HG03280 (cell line): Measurements from ENCODE around the gene FAM163B.

Source experiments
- ATAC-seq: cut with Tn5 transposase; IDR thresholded peaks from one replicate; pipeline ENCODE4 v1.9.1; 2021; ENCODE audit warnings: mild to moderate bottlenecking, moderate library complexity; ENCODE audit not compliant: unreplicated experiment

FAM163B gene

DNA sequence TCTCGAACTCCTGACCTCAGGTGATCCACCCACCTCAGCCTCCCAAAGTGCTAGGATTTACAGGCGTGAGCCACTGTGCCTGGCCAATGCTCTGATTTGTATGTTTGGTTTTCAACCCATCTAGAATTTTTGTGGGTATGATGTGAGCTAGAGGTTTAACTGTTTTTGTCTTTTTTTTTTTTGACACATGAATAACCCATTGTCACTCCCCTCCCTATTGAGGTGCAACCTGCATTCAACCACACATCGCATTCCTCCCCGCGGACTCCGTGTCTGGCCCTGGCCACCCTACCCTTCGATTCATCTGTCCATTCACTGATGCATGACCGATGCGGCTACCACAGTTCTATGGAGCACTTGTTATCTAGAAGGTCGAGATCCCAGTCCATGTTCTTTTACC is 9.5 kb upstream of the FAM163B start:
- ATAC-seq: no peak

DNA sequence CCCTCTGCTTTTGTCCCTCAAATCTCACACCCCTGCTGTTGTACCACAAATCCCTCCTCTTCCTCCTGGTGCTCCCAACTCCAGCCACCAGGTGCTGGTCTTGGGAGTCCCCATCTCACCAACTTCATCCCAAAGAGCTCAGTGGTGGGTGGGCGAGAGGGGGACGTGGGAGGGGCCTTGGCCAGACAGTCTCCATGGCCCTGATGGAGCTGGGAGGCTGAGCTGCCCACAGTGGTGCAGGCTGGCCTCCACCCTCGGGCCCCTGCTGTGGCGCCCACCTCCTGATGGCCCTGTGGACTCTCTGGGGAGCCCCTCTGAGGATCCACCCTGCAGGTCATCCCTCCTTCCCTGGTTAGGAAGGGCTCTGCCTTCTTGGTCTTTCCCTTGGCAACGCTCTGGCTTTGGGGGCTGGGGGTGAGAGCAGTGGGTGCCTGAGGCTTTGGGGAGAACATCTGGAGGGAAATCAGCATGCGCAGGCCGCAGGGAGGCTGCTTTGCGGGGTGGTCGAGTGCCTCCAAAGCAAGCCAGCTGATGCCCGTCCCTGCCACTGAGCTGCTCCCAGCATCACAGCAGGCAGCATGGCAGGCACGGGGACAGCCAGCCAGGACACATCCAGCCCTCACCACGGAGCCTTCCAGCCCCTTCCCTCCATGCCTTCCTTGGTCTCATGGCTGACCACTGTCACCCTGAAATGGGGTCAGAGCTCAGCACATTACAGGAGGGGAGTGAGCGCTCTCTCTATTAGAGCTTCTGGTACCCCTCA is 7.6 kb upstream of the FAM163B start:
- ATAC-seq: no peak

DNA sequence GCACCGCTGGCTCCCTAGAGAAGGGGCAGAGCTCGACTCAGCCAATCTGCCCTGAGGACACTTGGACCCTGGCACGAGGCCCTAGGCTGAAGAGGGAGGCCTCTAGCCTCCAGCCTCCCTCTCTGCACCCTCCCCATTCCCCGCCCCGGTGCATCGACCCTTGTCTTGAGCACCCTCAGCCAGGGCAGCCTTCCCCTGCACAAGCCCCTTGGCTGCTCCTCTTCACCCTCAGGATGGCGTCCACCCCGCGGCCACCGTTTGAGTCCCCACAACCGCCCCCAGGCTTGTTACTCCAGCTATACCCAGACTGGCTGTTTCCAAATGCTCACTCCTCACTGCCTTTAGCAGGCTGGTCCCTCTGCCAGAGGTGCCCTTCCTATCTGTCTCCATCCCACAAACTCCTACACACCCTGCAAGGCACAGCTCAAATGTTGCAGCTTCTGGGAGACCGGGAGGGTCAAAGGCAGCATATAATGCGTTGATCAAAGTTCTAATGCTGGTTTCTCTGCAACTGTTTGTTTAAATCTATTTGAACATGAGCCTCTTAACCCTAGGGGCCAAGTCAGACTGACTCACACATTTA is 6.5 kb upstream of the FAM163B start:
- no peak for ATAC-seq

DNA sequence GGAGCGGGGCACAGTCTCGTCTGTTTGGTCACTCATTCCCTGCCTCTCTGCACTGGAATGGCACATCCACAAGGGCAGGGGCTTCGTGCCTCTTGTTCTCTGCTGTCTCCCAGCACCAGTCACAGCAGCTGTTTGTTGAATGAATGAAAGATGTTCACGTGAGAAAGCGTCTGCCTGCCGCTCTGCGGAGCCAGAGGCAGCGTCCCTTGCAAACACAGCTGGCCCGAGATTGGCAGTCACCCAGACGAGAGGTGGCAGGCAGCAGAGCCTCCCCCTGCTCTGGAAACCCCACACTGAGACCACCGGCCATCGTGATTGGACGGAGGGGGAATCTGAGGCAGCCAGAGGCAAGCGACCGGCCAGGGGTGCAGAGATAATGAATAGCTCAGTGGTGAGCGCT is 6.0 kb upstream of the FAM163B start:
- ATAC-seq: no peak

DNA sequence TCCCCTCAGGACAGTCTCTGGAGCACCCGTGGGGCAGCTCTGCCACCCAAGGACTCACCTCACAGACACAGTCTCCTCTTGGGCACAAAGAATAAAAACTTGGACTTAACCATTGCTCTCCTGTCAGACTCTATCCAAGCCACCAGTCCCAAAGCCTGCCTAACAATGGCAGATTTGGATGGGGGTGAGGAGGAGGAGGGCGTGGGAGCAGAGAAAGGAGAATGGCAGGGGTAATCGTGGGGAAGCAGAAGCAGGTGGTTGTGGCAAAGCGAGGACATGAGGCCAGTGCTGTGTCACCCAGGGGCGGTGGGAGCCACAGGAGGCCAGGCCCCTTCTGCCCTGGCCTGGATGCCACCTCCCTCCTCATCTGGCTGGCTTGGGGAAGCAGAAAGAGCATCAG is 5.5 kb upstream of the FAM163B start:
- no peak for ATAC-seq

DNA sequence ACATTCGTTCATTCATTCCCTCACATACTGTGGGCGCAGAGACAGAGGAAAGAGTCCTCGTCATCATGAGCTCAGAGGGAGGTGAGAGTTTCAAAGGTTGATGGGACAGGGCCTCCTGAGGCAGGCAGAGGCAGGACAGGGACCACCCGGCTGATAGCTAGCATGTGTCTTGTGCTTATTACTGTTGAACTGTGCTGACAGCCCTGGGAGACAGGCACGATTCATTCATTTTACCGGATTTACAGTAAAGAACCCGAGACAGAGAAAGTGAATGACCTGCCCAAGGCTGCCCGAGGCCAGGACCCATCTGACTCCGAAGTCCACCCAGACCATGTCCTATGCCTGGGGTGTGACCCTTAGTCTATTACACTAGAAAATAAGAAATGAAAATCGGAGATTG is 4.9 kb upstream of the FAM163B start:
- no peak for ATAC-seq

DNA sequence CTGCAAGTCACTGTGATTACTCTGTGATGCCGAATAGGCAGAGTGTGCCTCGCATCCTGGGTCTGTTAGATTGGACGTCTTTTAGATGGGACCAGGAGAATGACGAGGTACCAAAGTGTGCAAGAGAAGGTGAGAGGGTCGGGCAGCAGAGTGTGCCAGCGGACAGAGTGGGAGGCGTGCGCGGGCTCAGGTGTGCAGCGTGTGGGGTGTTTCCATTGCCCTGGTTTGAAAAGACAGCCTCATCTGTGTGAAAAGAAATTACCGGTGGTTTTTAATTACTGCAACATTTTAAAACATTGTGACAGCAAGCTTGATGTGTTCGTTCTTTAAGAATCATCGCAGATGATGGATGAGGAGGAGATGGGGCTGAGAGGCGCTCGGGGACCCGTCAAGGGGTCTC is 4.2 kb upstream of the FAM163B start:
- no peak for ATAC-seq

DNA sequence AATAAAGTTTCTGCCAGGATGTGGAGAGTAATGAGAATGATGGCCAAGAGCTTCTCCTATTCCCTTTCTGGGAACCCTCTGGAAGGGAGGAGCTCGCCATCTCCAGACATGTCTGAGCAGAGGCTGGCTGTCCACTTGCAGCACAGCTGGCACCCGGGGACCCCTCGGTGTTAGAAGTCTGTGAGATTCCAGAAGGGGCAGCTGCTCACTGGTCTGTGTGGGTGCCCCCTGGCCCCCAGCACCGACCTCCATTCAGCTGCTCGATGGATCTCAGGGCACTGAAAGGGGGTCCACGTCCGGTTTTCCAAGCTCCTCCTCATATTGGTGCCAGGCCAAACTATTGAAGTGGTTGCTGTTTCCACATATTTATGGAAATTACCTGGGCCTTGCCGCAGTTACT is 3.6 kb upstream of the FAM163B start:
- no peak for ATAC-seq

DNA sequence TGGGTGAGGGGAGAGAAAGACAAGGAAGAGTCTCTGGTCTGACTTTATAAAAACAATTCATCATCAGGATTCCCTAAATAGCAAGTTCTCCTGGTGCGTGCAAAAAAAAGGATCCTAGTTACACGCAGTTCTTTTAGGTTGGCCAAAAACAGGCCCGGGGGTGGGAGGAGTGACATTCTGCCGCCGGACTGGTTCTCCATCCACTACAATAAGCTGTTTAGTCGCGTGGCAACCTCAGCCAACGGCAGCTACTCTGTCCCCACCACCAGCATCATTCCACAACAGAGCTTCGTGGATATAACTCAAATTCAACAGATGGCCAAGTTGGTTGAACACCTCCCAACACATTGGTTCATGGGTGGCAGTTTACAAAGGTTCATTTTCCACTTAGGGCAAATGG is 2.9 kb upstream of the FAM163B start:
- no peak for ATAC-seq

DNA sequence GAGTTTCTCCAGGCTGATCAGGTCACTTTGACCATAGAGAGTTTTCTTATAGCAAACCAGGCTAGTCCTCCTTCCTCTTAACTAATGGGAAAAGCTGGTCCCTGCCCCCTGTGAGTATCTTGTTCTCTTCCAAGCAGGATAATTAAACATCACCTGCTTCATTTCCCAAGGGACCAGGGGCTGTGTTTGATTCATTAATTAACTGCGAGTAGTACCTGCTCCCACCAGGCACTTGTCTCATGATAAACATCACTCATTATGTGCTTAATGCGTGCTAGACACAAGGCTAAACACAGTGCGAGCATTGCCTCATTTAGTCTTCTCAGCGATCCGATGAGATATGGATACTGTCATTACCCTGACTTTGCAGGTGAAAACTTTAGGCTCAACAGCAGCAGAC is 1.7 kb upstream of the FAM163B start:
- ATAC-seq: no peak

DNA sequence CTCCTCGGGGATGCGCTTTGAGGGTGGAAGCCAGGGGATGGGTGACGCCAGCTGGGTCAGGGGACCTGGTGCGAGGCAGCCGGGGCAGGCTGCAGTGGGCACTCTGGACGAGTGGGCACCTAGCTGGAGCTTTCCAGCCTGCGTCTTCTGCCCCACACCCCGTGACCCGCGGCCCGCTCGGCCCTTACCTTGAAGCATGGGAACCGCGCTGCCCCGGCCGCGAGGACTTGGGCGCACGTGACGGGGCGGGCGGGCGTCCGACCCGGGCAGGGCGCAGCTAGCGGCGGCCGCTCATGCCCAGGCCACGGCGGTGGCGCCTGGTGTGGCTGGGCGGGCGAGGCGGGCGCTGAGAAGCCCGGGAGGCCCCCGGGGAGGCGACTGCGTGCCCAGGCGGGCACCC is 300 bp downstream of the FAM163B start:
- no peak for ATAC-seq

DNA sequence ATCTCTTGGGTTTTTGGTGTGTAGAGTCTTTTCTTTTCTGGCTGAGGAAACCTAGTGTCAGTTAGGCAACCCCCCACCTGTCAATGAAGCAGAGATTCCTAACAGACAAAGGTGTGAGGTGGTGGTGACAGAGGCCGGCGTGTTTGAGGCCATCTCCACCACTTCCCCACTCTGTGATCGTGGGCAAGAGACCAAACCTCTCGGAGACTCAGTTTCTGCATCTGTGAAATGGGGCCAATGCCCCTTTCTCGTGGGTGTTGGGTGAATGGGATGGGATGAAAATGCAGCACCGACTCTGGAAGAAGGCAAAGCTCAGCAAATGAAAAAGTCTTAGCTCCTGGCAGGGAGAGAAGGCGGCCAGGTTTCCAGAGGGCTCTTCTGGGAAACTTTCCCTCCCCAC is 807 bp downstream of the FAM163B start:
- no peak for ATAC-seq

DNA sequence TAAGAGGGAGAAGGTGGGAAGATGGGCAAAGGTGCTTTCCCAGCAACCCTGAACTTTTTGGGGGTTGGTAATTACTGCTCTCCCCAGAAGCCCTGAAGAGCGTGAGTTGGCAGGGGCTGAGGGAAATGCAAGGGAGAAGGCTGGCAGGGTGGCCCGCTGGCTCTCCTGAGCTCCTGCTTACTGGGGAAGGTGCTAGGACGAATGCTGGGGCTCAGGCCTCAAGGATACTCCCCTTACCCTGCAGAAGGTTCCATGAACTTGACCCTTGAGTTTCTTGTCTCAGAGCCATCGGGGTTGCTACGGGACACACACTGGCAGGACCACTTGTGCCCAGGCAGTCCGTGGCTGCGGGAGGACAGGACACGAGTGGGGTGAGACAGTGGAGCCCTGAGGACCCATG is 1.2 kb downstream of the FAM163B start:
- no peak for ATAC-seq

DNA sequence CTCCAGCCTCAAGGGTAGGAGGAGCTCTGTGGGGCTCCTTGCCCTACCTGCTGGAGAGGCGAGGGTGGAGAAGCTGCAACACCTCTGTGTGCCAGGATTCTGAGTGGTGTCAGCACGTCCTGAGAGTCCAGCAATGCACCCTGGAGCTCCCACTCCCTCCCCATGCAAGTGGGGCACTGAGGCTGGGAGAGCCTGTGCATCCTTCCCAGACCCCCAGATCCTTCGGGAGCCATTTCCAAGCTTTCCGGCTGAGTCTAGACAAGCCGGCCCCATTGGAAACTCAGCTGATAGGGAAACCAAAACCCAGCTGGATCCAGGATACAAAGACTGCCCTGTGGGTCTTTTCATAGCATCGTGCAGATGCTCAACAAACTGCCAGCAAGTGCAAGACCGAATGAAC is 1.8 kb downstream of the FAM163B start:
- ATAC-seq: no peak

DNA sequence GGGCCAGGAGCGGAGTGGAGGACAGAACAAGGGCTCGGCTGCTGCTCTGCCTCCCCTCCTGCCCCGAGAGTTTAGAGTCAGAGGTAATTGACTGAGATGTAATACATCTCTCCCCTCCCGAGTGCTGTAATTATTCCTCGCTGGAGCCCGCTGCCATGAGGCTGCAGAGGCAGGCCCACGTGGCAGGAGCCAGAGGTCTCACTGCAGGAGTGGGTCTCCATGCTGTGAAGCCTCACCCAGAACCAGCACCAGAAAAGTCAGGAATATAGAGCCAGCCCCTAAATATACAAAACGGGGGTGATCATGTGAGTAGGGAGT is 2.5 kb downstream of the FAM163B start:
- ATAC-seq: no peak

DNA sequence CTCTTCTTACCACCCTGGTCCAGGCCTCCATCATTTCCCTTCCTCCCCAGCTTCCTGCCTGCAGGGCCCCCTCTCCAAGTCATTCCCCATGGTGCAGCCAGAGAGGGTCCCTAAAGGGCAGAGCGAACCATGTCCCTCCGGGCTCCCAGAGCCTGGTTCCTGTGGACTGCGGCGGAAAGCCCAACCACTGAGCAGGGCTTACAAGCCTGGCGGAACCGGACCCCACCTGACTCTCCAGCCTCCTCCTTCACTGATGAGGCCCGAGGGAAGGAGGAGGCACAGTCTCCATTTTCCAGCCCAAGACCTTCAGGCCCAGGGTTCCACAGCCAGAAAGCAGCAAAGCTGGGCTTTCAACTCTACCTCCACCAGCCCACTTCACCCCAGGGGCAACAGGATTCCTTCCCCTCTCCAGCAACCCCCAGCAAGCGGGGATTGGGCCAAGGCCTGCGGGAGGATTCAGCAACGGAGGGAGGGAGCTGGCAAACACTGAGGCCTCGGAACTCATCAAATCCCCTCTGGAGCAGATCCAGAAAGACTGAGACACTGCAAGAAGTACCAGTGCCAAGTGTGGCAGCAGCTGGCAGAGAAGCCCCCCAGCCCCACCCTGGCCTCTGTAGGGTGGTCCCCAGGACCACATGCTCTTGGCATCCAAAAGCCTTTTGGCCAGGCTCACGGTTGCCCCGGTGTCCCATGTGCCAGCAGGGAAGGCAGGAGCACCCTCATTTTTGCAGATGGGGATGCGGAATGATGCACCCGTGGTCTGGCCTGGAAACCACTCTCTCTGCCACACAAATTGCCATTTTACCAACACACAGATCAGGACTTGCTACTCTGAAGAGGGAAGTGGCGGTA is 3.1 kb downstream of the FAM163B start:
- no peak for ATAC-seq

DNA sequence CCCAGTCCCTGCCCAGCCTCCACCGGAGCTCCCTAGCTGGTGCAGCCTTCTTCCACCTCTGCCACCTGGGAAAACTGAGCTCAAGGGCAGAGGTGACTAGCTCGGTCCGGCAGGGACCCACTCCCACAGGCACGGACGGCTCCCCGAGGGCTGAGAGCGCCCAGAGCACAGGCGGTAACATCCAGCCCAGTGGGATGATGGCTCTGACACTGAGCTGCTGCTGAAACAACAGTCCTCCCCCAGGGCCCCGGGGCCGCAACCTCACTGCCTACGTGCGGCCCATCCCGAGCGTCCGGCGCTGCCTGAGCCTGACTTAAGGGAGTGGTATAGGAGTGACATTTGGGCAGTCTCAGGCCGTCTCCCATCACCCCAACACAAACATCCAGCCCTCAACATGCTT is 3.7 kb downstream of the FAM163B start:
- no peak for ATAC-seq

DNA sequence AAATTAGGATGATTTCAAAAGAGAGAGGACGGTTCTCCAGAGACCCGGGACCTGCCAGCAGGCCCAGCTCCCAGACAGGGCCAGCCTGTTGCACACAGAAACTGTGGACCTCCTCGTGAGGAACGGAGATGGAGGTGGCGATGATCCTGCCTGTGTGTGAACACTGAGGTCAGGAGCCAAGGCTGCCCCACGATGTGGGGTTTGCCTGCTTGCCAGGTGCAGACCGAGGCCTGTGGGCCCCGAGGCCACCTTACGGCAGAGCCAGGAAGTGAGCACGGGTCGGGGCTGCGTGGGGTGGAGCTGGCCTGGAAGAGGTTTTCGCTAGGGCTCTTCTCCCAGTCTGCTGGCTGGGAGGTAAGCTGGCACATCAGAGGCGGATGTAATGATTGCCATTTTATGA is 4.3 kb downstream of the FAM163B start:
- no peak for ATAC-seq

DNA sequence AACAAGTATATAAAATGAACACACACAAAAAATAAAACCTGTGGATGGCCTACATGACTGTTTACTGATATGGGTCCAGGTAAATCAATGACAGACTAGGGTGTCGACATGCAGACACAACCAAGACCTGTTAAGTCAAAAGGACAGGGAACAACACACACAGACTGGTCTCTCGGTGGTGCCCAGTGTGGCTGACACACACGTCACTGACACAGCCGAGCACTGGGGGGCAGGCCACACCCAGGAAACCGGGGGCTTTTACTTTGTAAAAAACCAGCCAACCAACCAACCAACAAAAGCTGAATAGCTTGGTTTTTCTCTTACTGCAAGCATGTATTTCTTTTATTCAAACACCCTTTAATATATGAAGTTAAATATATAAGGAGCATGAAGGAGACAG is 5.0 kb downstream of the FAM163B start:
- no peak for ATAC-seq

DNA sequence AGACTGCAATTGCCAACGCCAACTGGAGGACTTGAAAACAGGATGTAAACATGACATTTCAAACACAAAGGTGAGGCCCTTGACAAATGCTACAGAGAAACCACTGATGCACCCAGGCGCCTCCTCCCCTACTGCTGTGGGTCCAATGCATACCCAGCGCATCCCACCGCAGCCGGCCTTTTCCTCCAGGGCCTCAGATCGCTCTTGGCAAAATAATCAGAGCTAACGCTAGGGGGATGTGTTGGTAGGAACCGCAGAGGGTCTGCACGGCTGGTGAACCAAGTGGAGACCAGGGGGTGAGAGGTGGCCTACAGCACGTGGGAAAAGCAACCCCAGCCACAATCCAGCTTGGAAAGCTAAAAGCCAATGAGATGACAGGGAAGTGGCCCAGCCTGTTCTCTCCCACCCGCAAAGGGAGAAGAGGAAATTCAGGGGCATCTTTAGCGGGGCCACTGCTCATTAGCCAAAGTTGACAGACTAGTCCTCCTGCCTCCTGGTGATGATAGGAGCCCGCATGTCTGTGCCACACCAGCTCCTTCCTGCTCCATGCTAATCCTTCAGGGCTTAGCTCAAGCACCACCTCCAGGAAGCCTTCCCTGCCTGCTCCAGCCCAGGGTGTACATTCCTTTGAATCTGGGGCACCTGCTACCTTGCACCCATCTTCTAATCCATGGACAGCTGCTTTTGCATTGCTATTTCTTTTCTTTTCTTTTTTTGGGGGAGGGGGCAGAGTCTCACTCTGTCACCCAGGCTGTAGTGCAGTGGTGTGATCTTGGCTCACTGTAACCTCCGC is 5.9 kb downstream of the FAM163B start:
- no peak for ATAC-seq

DNA sequence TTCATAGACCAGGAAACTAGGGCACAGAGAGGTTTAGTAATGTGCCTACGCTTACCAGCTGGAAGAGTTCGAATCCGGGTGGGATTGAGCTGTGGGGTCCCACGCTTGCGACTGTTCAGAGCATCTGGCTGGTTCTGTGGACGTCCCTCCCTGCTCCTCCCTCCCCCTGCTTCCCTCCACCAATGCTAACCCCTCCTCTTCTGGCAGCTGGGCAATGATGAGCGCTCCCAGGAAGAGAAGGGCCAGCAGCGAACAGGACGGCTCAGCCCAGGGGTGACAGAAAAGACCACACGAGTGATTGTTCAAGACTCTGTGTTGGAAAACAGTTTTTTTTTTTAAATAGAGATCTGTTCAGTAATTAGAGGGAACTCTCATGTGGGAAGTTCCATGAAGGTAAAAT is 6.9 kb downstream of the FAM163B start:
- ATAC-seq: no peak
